ENCODE results near the gene PDZD2. TPM values are rescaled to one million over a fixed set of nuclear protein-coding genes. Genes with fewer than 3 reads are reported as not detected.
"Not testable (repeated sequence)": the region's sequence is repeated elsewhere in the genome, so short reads cannot be mapped to it uniquely, and the experiment has no call there.

Gene PDZD2
- total RNA-seq, 1 donor from 2014 or later: not detected

GRCh38 chr5:32003981-32004380 lies 365.1 kb downstream of the PDZD2 start:
- H3K27ac Mint-ChIP-seq: no peak overlapping the region

GRCh38 chr5:32004404-32004803 lies 365.5 kb downstream of the PDZD2 start:
- H3K4me3 Mint-ChIP-seq: no peak overlapping the region
- no peaks in the 10 kb centered on the region for H3K9me3 Mint-ChIP-seq
- intact Hi-C loops (cut with micrococcal nuclease): no loop called here
- H3K27me3 Mint-ChIP-seq (ENCODE audit: insufficient read depth): no peaks in the 10 kb centered on the region
- no peak for DNase-seq (ENCODE audit: low spot score)
- no peak overlapping the region for H3K27ac Mint-ChIP-seq
- H3K4me1 Mint-ChIP-seq (ENCODE audit: low read depth): no peaks in the 10 kb centered on the region
- H3K36me3 Mint-ChIP-seq (ENCODE audit: low read depth): no peaks in the 10 kb centered on the region

More at GRCh38 chr5:32003981-32004380, 365.1 kb downstream of the PDZD2 start:
- no peaks in the 10 kb centered on the region for H3K9me3 Mint-ChIP-seq
- H3K4me1 Mint-ChIP-seq (ENCODE audit: low read depth): no peaks in the 10 kb centered on the region
- H3K27me3 Mint-ChIP-seq (ENCODE audit: insufficient read depth): no peaks in the 10 kb centered on the region
- intact Hi-C loops (cut with micrococcal nuclease): no loop called here
- no peaks in the 10 kb centered on the region for H3K36me3 Mint-ChIP-seq (ENCODE audit: low read depth)
- no peak overlapping the region for H3K4me3 Mint-ChIP-seq
- DNase-seq (ENCODE audit: low spot score): no peak

GRCh38 chr5:32008746-32009145 lies 369.8 kb downstream of the PDZD2 start:
- Mint-ChIP-seq H3K9me3 (no peaks in the 10 kb centered on the region), H3K36me3 (ENCODE audit: low read depth) (no peaks in the 10 kb centered on the region), H3K4me1 (ENCODE audit: low read depth) (no peaks in the 10 kb centered on the region), H3K4me3 (no peak overlapping the region), H3K27me3 (ENCODE audit: insufficient read depth) (peaks cover 3% of the 10 kb centered on the region), H3K27ac (no peak overlapping the region)
- DNase-seq (ENCODE audit: low spot score): no peak
- intact Hi-C loops (cut with micrococcal nuclease): no loop called here

- H3K36me3 Mint-ChIP-seq (ENCODE audit: low read depth): no peaks in the 10 kb centered on the region
- no peak overlapping the region for H3K4me3 Mint-ChIP-seq
- intact Hi-C loops (cut with micrococcal nuclease): no loop called here
- no peaks in the 10 kb centered on the region for H3K9me3 Mint-ChIP-seq
- no peak overlapping the region for H3K27ac Mint-ChIP-seq
- H3K4me1 Mint-ChIP-seq (ENCODE audit: low read depth): peaks cover 8% of the 10 kb centered on the region
- peaks cover 3% of the 10 kb centered on the region for H3K27me3 Mint-ChIP-seq (ENCODE audit: insufficient read depth)
- DNase-seq (ENCODE audit: low spot score): no peak
These were observed 374.7 kb downstream of the PDZD2 start for GRCh38 chr5:32013658-32014057.

GRCh38 chr5:32014096-32014745 lies 375.3 kb downstream of the PDZD2 start:
- no peak overlapping the region for H3K27ac Mint-ChIP-seq
- peaks cover 3% of the 10 kb centered on the region for H3K27me3 Mint-ChIP-seq (ENCODE audit: insufficient read depth)
- H3K9me3 Mint-ChIP-seq: no peaks in the 10 kb centered on the region
- intact Hi-C loops (cut with micrococcal nuclease): no loop called here
- H3K36me3 Mint-ChIP-seq (ENCODE audit: low read depth): no peaks in the 10 kb centered on the region
- peaks cover 8% of the 10 kb centered on the region for H3K4me1 Mint-ChIP-seq (ENCODE audit: low read depth)
- H3K4me3 Mint-ChIP-seq: no peak overlapping the region
- no peak for DNase-seq (ENCODE audit: low spot score)

- peaks cover 12% of the 10 kb centered on the region for H3K4me1 Mint-ChIP-seq (ENCODE audit: low read depth)
- H3K27me3 Mint-ChIP-seq (ENCODE audit: insufficient read depth); H3K36me3 Mint-ChIP-seq (ENCODE audit: low read depth); H3K27ac Mint-ChIP-seq; intact Hi-C loops (cut with micrococcal nuclease); H3K9me3 Mint-ChIP-seq; H3K4me3 Mint-ChIP-seq; DNase-seq (ENCODE audit: low spot score): not testable (repeated sequence)
These were observed 376.3 kb downstream of the PDZD2 start for GRCh38 chr5:32015262-32015661.

- H3K4me3 Mint-ChIP-seq: no peak overlapping the region
- H3K36me3 Mint-ChIP-seq (ENCODE audit: low read depth): no peaks in the 10 kb centered on the region
- intact Hi-C loops (cut with micrococcal nuclease): no loop called here
- no peaks in the 10 kb centered on the region for H3K27me3 Mint-ChIP-seq (ENCODE audit: insufficient read depth)
- H3K27ac Mint-ChIP-seq: no peak overlapping the region
- DNase-seq (ENCODE audit: low spot score): no peak
- peaks cover 18% of the 10 kb centered on the region for H3K4me1 Mint-ChIP-seq (ENCODE audit: low read depth)
- no peaks in the 10 kb centered on the region for H3K9me3 Mint-ChIP-seq
These were observed 378.9 kb downstream of the PDZD2 start for GRCh38 chr5:32017692-32018367.

- Mint-ChIP-seq H3K4me1 (ENCODE audit: low read depth) (peaks cover 18% of the 10 kb centered on the region), H3K4me3 (no peak overlapping the region), H3K27me3 (ENCODE audit: insufficient read depth) (no peaks in the 10 kb centered on the region), H3K27ac (no peak overlapping the region), H3K9me3 (no peaks in the 10 kb centered on the region), H3K36me3 (ENCODE audit: low read depth) (no peaks in the 10 kb centered on the region)
- intact Hi-C loops (cut with micrococcal nuclease): no loop called here
- no peak for DNase-seq (ENCODE audit: low spot score)
These were observed 379.8 kb downstream of the PDZD2 start for GRCh38 chr5:32018476-32019436.

GRCh38 chr5:32020271-32020670 lies 381.3 kb downstream of the PDZD2 start:
- no peaks in the 10 kb centered on the region for H3K36me3 Mint-ChIP-seq (ENCODE audit: low read depth)
- peak; percentile 2 for DNase-seq (ENCODE audit: low spot score)
- H3K27ac Mint-ChIP-seq: peak overlapping the region; percentile 69
- intact Hi-C loops (cut with micrococcal nuclease): no loop called here
- H3K27me3 Mint-ChIP-seq (ENCODE audit: insufficient read depth): no peaks in the 10 kb centered on the region
- peaks cover 18% of the 10 kb centered on the region for H3K4me1 Mint-ChIP-seq (ENCODE audit: low read depth)
- no peaks in the 10 kb centered on the region for H3K9me3 Mint-ChIP-seq
- H3K4me3 Mint-ChIP-seq: peak overlapping the region; percentile 69

GRCh38 chr5:32020946-32021345 lies 382.0 kb downstream of the PDZD2 start:
- no peak for DNase-seq (ENCODE audit: low spot score)
- intact Hi-C loops (cut with micrococcal nuclease): no loop called here
- Mint-ChIP-seq H3K27ac (peak overlapping the region; percentile 69), H3K36me3 (ENCODE audit: low read depth) (no peaks in the 10 kb centered on the region), H3K9me3 (no peaks in the 10 kb centered on the region), H3K27me3 (ENCODE audit: insufficient read depth) (peaks cover under 1% of the 10 kb centered on the region), H3K4me3 (peak overlapping the region; percentile 69), H3K4me1 (ENCODE audit: low read depth) (peaks cover 18% of the 10 kb centered on the region)

GRCh38 chr5:32021771-32022170 lies 382.8 kb downstream of the PDZD2 start:
- Mint-ChIP-seq H3K36me3 (ENCODE audit: low read depth) (no peaks in the 10 kb centered on the region), H3K27ac (peak overlapping the region; percentile 49), H3K9me3 (no peaks in the 10 kb centered on the region), H3K27me3 (ENCODE audit: insufficient read depth) (peaks cover 2% of the 10 kb centered on the region), H3K4me1 (ENCODE audit: low read depth) (peaks cover 18% of the 10 kb centered on the region), H3K4me3 (peak overlapping the region; percentile 43)
- no peak for DNase-seq (ENCODE audit: low spot score)
- intact Hi-C loops (cut with micrococcal nuclease): no loop called here

GRCh38 chr5:32022638-32023037 lies 383.7 kb downstream of the PDZD2 start:
- Mint-ChIP-seq H3K4me3 (no peak overlapping the region), H3K27me3 (ENCODE audit: insufficient read depth) (peaks cover 2% of the 10 kb centered on the region), H3K4me1 (ENCODE audit: low read depth) (peaks cover 14% of the 10 kb centered on the region), H3K36me3 (ENCODE audit: low read depth) (no peaks in the 10 kb centered on the region), H3K27ac (no peak overlapping the region), H3K9me3 (no peaks in the 10 kb centered on the region)
- intact Hi-C loops (cut with micrococcal nuclease): no loop called here
- DNase-seq (ENCODE audit: low spot score): no peak

GRCh38 chr5:32023816-32024215 lies 384.9 kb downstream of the PDZD2 start:
- Mint-ChIP-seq H3K27ac (no peak overlapping the region), H3K27me3 (ENCODE audit: insufficient read depth) (peaks cover 2% of the 10 kb centered on the region), H3K9me3 (no peaks in the 10 kb centered on the region), H3K4me1 (ENCODE audit: low read depth) (peaks cover 10% of the 10 kb centered on the region), H3K36me3 (ENCODE audit: low read depth) (no peaks in the 10 kb centered on the region), H3K4me3 (no peak overlapping the region)
- no peak for DNase-seq (ENCODE audit: low spot score)
- intact Hi-C loops (cut with micrococcal nuclease): no loop called here

Data from activated T-helper 1 cell treated with anti-CD3 and anti-CD28 coated beads, Interleukin-12 subunit alpha, Interleukin-12 subunit beta, Interleukin-2, Interleukin-4 antibody, amounts not matched to agents 30 ng/mL and 10 ng/mL and 1 ng/mL, durations not matched to agents 14 hours and 24 hours and 36 hours (primary cell).